Endothelial cell of umbilical vein (primary cell): ENCODE measurements around the gene SLFNL1.

Source experiments
- CTCF ChIP-seq, 2 donors: IDR thresholded peaks; 1 replicate in 1 of 2; 2 replicates in 1 of 2; pipeline ENCODE4 v1.5.1; 2011; ENCODE audit warnings: low read length in 2 of 2, mild to moderate bottlenecking in 2 of 2, moderate library complexity in 2 of 2, control low read depth in 1 of 2, inconsistent platforms in 1 of 2, low read depth in 1 of 2; ENCODE audit not compliant: insufficient read depth in 1 of 2; ENCODE audit errors: extremely low read depth in 1 of 2
- EZH2 ChIP-seq: IDR thresholded peaks from 2 replicates; pipeline ENCODE4 v1.6.1; 2012; ENCODE audit warnings: borderline replicate concordance, low read depth, mild to moderate bottlenecking, moderate library complexity, low read length, inconsistent platforms; ENCODE audit not compliant: severe bottlenecking
- FOS ChIP-seq: IDR thresholded peaks from 2 replicates; pipeline ENCODE4 v1.6.1; 2011; ENCODE audit warnings: mild to moderate bottlenecking, low read length, moderate library complexity, borderline replicate concordance; ENCODE audit not compliant: insufficient read depth
- JUN ChIP-seq: IDR thresholded peaks from 2 replicates; pipeline ENCODE4 v1.6.1; 2011; ENCODE audit warnings: borderline replicate concordance, low read depth; ENCODE audit not compliant: insufficient read length, insufficient read depth
- MYC ChIP-seq: IDR thresholded peaks from one replicate; pipeline ENCODE4 v1.6.1; 2011; ENCODE audit warnings: mild to moderate bottlenecking, low read depth, low read length
- POLR2A ChIP-seq: IDR thresholded peaks from 2 replicates; pipeline ENCODE4 v1.6.1; 2012; ENCODE audit warnings: low read depth, mild to moderate bottlenecking, control low read depth, low read length
- POLR2AphosphoS5 ChIP-seq: IDR thresholded peaks from 2 replicates; pipeline ENCODE4 v1.6.1; 2012; ENCODE audit warnings: low read depth, mild to moderate bottlenecking, control low read depth, low read length, moderate library complexity; ENCODE audit not compliant: insufficient read depth
- TF ChIP-seq, protein P1 (sequence below): IDR thresholded peaks from 2 replicates; pipeline ENCODE4 v1.6.1; 2011; ENCODE audit not compliant: insufficient read depth, insufficient read length

DNA sequence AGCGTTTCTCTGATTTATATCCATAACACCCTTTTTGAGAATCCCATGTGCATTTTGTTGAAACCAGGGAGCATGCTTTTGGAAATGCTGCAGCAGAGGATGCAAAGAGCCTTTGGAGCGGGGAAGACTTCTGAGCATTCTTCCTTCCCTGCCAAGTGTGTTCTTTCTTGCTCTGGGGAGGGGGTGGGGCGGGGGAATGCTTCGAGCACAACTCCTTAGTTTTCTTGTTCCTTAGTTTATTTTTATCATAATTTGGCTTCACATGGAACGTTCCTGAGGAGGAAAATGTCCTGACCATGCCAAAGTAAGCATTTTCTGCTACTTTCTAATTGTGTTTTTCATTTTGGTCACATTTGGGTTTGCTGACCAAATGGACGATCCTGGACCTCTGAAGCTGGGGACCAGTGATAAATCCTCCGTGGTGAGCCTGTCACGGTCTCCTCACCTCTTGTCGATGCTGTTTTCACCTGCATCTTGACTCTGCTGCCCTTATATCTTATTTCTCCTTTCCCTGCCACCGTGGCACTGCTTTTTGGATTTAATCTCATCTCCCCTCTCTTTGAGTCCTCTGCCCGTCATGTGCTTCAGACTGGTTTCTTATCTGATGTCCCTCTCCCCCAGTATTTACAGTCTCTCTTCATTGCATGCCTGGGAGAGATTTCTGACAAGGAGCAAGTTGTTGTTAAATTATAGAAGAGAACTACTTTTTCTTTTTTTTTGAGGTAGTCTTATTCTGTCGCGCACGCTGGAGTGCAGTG is 39.7 kb downstream of the SLFNL1 start:
- TF ChIP-seq CTCF (IDR thresholded peaks at IDR 0.05; ENCODE audit: extremely low read depth in 1 of 2, insufficient read depth in 1 of 2, low read depth in 1 of 2, low read length in 2 of 2) (no peak), JUN (no peak), POLR2A (no peak), EZH2 (no peak), POLR2AphosphoS5 (no peak), MYC (no peak), FOS (no peak)
- TF ChIP-seq, protein P1, sequence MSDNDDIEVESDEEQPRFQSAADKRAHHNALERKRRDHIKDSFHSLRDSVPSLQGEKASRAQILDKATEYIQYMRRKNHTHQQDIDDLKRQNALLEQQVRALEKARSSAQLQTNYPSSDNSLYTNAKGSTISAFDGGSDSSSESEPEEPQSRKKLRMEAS, result no peak
